GM12872 (cell line): Measurements from ENCODE around the gene CADPS.

Source experiments
- CTCF ChIP-seq: IDR thresholded peaks from 3 replicates; pipeline ENCODE4 v1.5.1; 2011; ENCODE audit warnings: low read depth, mild to moderate bottlenecking, low read length, moderate library complexity; ENCODE audit not compliant: insufficient read depth

Gene CADPS

GRCh38 chr3:62378921-62379320 is 496.3 kb downstream of the CADPS start:
- TF ChIP-seq CTCF, result no peak

GRCh38 chr3:62378311-62378789 is 496.9 kb downstream of the CADPS start:
- no peak for TF ChIP-seq CTCF

- TF ChIP-seq CTCF, result no peak
Measured at GRCh38 chr3:62376906-62377877, 498.0 kb downstream of the CADPS start.

- no peak for TF ChIP-seq CTCF
Measured at GRCh38 chr3:62376454-62376720, 498.8 kb downstream of the CADPS start.

GRCh38 chr3:62375655-62376453 is 499.4 kb downstream of the CADPS start:
- no peak for TF ChIP-seq CTCF

GRCh38 chr3:62374341-62375218 is 500.6 kb downstream of the CADPS start:
- no peak for TF ChIP-seq CTCF

- no peak for TF ChIP-seq CTCF
Measured at GRCh38 chr3:62373714-62374333, 501.4 kb downstream of the CADPS start.
